ENCODE data around the gene ZNF200. TPM values are rescaled to one million over a fixed set of nuclear protein-coding genes. Genes with fewer than 3 reads are reported as not detected.

ZNF200 gene
- total RNA-seq, 1 experiment from 2014 or later, result 5.0 TPM

DNA sequence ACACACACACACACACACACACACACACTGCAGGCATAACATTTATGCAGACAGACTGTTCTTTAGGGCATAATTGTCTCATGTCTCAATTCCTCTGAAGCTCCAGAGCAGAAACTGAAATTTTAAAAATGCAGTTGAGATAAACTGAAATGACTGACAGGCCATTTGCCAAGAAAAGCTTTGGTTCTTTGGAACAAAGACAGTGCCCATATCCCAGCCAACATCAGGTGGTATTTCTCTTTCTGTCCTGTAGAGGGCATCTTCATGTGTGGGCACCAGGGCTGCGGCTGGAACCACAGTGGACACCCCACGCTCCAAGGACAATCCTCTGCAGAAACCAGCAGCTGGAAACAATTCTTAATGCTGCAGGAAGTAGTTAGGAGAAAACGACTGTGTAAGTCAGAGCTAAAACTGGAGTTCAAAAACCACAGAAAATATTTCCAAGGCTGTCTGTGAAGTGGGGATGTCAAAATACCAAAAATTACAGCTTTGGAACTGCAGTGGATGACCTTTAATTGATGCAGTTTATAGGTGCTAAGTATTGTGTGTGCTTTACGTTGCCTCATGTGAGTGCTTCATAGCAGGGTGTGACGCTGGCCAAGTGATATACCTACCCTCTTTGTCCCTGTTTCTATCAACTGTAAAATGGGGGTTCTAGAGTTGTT is 32.0 kb upstream of the ZNF200 start:
- DNase-seq, result peak; percentile 52
- POLR2A ChIA-PET (ENCODE audit: unreplicated experiment), result interaction anchor here (0.6 kb wide), 1 partner anchor 117 kb away, joined by 3 read pairs; no protein-coding TSS in a partner anchor
- no peaks in the 10 kb centered on the region for H3F3A ChIP-seq (ENCODE audit: low read length, unreplicated experiment)

DNA sequence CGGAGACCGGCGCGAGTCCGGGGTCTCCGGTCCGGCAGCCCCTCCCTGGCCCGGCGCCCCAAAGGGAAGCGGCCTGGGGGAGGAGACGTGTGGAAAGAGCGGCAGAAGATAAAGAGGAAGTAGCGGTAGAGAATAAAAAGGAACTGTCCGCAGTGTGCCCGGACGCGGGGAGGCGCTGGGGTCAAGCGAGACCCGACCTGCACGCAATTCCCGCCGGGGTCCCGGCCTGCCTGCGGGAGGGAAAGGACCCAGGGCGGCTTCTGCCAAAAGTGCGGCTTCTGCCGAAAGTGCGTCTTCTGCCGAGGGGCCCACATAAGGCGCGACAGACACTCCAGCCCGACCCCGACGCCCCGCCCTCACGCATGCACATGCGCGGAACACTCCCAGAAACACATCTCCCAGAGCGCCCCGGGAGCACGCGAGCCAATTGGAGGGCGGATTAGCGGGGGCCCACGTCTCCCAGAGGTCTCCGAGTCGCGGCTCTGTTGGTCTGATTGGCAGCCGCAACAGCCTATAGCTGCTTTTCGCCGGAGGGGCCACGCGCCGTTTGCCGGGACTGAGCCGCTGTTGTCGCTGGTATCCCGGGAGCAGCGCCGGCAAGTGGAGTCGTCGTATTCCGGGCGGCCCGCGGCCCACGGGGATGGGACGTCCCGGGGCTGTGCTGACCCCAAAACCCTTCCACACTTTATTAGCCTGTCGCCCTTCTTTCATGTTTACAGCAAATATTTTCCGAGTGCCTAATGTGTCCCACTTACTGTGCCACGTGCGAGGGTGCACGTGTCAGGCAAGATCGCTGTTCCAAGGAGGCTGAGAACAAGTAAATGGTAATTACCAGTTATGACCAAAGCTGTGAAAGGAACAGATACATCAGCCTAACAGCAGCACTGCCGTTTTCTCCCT is 29.4 kb upstream of the ZNF200 start:
- peak overlapping the region; percentile 90 for H3K27ac ChIP-seq (ENCODE audit: low read length)
- H3K4me3 ChIP-seq (ENCODE audit: low read length), result peak overlapping the region; percentile 77
- no peaks in the 10 kb centered on the region for H3F3A ChIP-seq (ENCODE audit: low read length, unreplicated experiment)
- no peaks in the 10 kb centered on the region for H4K20me1 ChIP-seq (ENCODE audit: low read length)
- intact Hi-C loops (cut with micrococcal nuclease), result loop anchor here (1.0 to 5.0 kb wide), 2 partner anchors 19 to 238 kb away; partner anchors contain the start of genes CLUAP1 and ZNF263
- H3K9ac ChIP-seq (ENCODE audit: low read length), result peak overlapping the region; percentile 82
- peak; percentile 96 for ATAC-seq
- BruUV-seq (replicated peaks), result TSS peak; percentile 91
- no peaks in the 10 kb centered on the region for H3K36me3 ChIP-seq (ENCODE audit: low read depth, low read length)
- POLR2A ChIA-PET (ENCODE audit: unreplicated experiment), result interaction anchor here (0.5 to 1.2 kb wide), 2 partner anchors 19 to 100 kb away, joined by 3 to 6 read pairs; partner anchors contain the start of gene ZNF263
- no peak for TF ChIP-seq EZH2phosphoT487 (IDR thresholded peaks at IDR 0.05; ENCODE audit: borderline replicate concordance, low read length)
- TF ChIP-seq, protein P1, sequence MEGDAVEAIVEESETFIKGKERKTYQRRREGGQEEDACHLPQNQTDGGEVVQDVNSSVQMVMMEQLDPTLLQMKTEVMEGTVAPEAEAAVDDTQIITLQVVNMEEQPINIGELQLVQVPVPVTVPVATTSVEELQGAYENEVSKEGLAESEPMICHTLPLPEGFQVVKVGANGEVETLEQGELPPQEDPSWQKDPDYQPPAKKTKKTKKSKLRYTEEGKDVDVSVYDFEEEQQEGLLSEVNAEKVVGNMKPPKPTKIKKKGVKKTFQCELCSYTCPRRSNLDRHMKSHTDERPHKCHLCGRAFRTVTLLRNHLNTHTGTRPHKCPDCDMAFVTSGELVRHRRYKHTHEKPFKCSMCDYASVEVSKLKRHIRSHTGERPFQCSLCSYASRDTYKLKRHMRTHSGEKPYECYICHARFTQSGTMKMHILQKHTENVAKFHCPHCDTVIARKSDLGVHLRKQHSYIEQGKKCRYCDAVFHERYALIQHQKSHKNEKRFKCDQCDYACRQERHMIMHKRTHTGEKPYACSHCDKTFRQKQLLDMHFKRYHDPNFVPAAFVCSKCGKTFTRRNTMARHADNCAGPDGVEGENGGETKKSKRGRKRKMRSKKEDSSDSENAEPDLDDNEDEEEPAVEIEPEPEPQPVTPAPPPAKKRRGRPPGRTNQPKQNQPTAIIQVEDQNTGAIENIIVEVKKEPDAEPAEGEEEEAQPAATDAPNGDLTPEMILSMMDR (conservative IDR thresholded peaks at IDR 0.05; ENCODE audit: low read depth, low read length), result no peak
- no peak for TF ChIP-seq EZH2 (IDR thresholded peaks at IDR 0.05; ENCODE audit: low read length, unreplicated experiment)
- peak overlapping the region; percentile 96 for H2AFZ ChIP-seq (ENCODE audit: low read length)
- H3K9me2 ChIP-seq (replicated peaks; ENCODE audit: low read length), result no peaks in the 10 kb centered on the region
- H3K9me3 ChIP-seq (ENCODE audit: low read length), result no peaks in the 10 kb centered on the region
- no peaks in the 10 kb centered on the region for H3K79me2 ChIP-seq (ENCODE audit: low read length)
- H3K27me3 ChIP-seq (ENCODE audit: low read length), result no peaks in the 10 kb centered on the region
- DNase-seq, result peak; percentile 94
- peak overlapping the region; percentile 81 for H3K4me2 ChIP-seq (ENCODE audit: low read length)
- peaks cover 6% of the 10 kb centered on the region; the same call in 1 of the 2 replicates for H3K4me1 ChIP-seq (ENCODE audit: insufficient read depth, low read length)
- CTCF ChIA-PET, result no interaction called here

More for the DNA sequence above, 32.0 kb upstream of the ZNF200 start:
- CTCF ChIA-PET, result interaction anchor here (0.6 kb wide), 1 partner anchor 186 kb away, joined by 3 read pairs; no protein-coding TSS in a partner anchor
- no peaks in the 10 kb centered on the region for H3K36me3 ChIP-seq (ENCODE audit: low read depth, low read length)
- H3K4me1 ChIP-seq (ENCODE audit: insufficient read depth, low read length), result peaks cover 6% of the 10 kb centered on the region; the same call in 1 of the 2 replicates
- H3K79me2 ChIP-seq (ENCODE audit: low read length), result no peaks in the 10 kb centered on the region
- H3K4me3 ChIP-seq (ENCODE audit: low read length), result no peak overlapping the region
- H2AFZ ChIP-seq (ENCODE audit: low read length), result no peak overlapping the region
- H3K27ac ChIP-seq (ENCODE audit: low read length), result no peak overlapping the region
- no peaks in the 10 kb centered on the region for H3K9me3 ChIP-seq (ENCODE audit: low read length)
- intact Hi-C loops (cut with micrococcal nuclease), result no loop called here
- H3K27me3 ChIP-seq (ENCODE audit: low read length), result no peaks in the 10 kb centered on the region
- TF ChIP-seq, protein P1 (conservative IDR thresholded peaks at IDR 0.05; ENCODE audit: low read depth, low read length), result peak; percentile 62
- TF ChIP-seq EZH2 (IDR thresholded peaks at IDR 0.05; ENCODE audit: low read length, unreplicated experiment), result no peak
- ATAC-seq, result no peak
- no peak overlapping the region for H3K4me2 ChIP-seq (ENCODE audit: low read length)
- BruUV-seq (replicated peaks), result no TSS peak
- H3K9ac ChIP-seq (ENCODE audit: low read length), result no peak overlapping the region
- no peaks in the 10 kb centered on the region for H4K20me1 ChIP-seq (ENCODE audit: low read length)
- no peaks in the 10 kb centered on the region for H3K9me2 ChIP-seq (replicated peaks; ENCODE audit: low read length)

Measured in PC-3 (cell line).